Gastrocnemius medialis (tissue), 4 donors: ENCODE results near the gene CDH4.

Experiments
- POLR2A ChIP-seq, 2 donors: fragments of 450-650 bp; IDR thresholded peaks; one replicate each; pipeline ENCODE4 v1.6.1; 2017; ENCODE audit warnings: antibody characterized with exemption in 2 of 2, mild to moderate bottlenecking in 2 of 2, moderate library complexity in 2 of 2
- TF ChIP-seq, protein P1 (sequence below), 5 experiments: fragments of 450-650 bp in 3 of 5; fragments of 200-600 bp in 2 of 5; sonication (generic) in 2 of 5; IDR thresholded peaks in 4 of 5; conservative IDR thresholded peaks in 1 of 5; 1 replicate in 4 of 5; 2 replicates in 1 of 5; pipeline ENCODE4 v1.5.1; 2016 to 2019; ENCODE audit warnings: antibody characterized with exemption in 5 of 5, mild to moderate bottlenecking in 3 of 5, moderate library complexity in 3 of 5

- TF ChIP-seq POLR2A (IDR thresholded peaks at IDR 0.05): no peak
- TF ChIP-seq, protein P1, sequence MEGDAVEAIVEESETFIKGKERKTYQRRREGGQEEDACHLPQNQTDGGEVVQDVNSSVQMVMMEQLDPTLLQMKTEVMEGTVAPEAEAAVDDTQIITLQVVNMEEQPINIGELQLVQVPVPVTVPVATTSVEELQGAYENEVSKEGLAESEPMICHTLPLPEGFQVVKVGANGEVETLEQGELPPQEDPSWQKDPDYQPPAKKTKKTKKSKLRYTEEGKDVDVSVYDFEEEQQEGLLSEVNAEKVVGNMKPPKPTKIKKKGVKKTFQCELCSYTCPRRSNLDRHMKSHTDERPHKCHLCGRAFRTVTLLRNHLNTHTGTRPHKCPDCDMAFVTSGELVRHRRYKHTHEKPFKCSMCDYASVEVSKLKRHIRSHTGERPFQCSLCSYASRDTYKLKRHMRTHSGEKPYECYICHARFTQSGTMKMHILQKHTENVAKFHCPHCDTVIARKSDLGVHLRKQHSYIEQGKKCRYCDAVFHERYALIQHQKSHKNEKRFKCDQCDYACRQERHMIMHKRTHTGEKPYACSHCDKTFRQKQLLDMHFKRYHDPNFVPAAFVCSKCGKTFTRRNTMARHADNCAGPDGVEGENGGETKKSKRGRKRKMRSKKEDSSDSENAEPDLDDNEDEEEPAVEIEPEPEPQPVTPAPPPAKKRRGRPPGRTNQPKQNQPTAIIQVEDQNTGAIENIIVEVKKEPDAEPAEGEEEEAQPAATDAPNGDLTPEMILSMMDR (IDR thresholded peaks at IDR 0.05 in 4 of 5, conservative IDR thresholded peaks at IDR 0.05 in 1 of 5): no peak
Measured at GRCh38 chr20:61407561-61407960, 155.5 kb downstream of the CDH4 start.
